NOMO-1 (cell line): ENCODE results near the gene RPL11.
"Not testable (repeated sequence)": the region's sequence is repeated elsewhere in the genome, so short reads cannot be mapped to it uniquely, and the experiment has no call there.

Source experiments
- DNase-seq, 2 experiments: peaks; one replicate each; lab custom pipeline; 2025; ENCODE audit not compliant: unreplicated experiment in 2 of 2; lab: John Stamatoyannopoulos, UW

The RPL11 gene

DNA sequence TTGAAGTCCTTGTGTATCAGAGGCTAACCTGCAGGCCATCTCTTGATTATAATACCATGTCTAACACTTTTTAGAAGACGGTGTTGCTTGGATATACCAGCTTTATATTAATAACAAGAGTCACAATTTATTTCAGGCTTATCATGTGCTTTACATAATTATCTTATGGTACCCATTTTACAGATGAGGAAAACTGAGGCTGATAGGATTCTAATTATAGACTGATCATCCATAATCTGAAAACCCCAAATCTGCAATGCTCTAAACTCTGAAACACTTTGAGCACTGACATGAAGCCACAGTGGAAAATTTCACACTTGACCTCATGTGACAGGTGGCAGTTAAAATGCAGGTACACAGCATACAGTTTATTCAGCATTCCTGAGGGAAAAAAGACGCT, 7.2 kb upstream of the RPL11 start:
- DNase-seq: no peak

DNA sequence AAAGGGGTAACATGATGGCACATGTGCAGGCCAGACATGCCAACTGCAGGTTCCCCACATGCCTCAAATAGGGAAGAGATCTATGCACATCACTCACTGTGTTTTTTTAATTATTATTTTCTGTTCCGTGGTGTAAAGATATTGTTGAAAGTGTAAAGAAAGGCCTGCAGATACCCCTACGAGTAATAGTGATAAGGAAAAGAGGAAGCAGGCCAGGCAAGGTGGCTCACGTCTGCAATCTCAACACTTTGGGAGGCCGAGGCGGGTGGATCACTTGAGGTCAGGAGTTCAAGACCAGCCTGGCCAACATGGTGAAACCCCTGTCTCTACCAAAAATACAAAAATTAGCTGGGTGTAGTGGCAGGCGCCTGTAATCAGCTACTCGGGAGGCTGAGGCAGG, 6.4 kb upstream of the RPL11 start:
- not testable (repeated sequence) for DNase-seq

DNA sequence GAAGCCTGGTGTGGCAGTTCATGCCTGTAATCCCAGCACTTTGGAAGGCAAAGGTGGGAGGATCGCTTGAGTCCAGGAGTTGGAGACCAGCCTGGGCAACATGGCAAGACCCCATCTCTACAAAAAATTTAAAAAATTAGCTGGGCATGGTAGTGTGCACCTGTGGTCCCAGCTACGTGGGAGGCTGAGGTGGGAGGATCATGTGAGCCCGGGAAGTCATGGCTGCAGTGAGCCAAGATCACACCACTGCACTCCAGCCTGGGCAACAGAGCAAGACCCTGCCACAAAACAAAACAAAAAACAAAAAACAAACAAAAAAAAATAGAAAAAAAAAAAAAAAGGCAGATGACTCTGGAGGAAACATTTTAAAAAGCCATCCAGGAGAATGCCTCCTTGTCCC, 3.9 kb upstream of the RPL11 start:
- not testable (repeated sequence) for DNase-seq

DNA sequence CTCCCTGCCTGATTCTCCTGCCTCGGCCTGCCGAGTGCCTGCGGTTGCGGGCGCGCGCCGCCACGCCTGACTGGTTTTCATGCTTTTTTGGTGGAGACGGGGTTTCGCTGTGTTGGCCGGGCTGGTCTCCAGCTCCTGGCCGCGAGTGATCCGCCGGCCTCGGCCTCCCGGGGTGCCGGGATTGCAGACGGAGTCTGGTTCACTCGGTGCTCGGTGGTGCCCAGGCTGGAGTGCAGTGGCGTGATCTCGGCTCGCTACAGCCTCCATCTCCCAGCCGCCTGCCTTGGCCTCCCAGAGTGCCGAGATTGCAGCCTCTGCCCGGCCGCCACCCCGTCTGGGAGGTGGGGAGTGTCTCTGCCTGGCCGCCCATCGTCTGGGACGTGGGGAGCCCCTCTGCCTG, 3.3 kb upstream of the RPL11 start:
- DNase-seq: not testable (repeated sequence)

DNA sequence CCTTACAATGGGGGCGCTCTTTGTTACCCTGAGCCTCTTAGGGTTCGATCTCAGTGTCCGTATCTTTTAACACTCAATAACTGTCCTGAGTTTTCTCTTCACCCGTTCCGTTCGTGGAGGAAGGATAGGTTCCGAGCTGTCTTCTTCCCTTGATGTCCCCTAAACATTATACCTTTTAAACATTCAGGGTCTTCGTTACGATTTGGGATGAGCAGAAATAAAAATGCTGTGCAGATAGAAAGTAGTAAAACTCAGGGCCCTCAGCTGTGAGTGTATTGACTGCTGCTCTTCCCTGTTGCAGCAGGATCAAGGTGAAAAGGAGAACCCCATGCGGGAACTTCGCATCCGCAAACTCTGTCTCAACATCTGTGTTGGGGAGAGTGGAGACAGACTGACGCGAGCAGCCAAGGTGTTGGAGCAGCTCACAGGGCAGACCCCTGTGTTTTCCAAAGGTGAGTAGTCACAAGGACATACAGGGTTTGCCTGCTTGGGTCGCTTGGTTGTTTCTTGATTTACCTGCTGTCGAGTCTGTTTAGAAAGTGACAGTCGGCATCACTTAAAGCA, 784 bp downstream of the RPL11 start:
- DNase-seq: peak in 1 of 2 experiments; percentile 17

DNA sequence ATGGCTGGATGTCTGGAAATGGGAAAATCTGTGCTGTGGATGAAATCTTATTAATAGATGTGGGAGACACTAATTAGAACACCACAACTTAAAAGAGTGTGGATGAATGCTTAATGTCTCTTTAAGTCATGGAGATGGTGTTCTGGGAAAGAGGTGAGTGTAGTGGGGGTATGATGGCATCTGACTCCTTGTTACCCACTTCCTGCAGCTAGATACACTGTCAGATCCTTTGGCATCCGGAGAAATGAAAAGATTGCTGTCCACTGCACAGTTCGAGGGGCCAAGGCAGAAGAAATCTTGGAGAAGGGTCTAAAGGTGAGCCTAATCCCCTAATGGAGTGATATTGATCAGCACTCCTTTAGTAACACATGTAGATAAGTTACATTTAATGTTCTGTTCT, 2.0 kb downstream of the RPL11 start:
- DNase-seq: no peak

DNA sequence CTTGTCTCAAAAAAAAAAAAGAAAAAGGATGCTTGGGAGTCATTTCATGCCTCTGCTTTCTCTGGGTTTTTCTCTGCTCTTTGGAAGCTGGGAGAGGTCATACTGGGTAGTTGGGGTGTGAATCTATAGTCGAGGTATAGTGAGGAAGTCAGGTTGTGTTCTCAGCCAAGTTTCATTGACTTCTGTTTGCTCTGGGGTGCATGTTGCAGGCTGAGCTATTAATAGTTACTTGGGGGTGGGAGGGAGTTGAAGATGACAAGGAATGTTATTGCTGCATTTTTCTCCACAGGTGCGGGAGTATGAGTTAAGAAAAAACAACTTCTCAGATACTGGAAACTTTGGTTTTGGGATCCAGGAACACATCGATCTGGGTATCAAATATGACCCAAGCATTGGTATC, 2.8 kb downstream of the RPL11 start:
- no peak for DNase-seq

DNA sequence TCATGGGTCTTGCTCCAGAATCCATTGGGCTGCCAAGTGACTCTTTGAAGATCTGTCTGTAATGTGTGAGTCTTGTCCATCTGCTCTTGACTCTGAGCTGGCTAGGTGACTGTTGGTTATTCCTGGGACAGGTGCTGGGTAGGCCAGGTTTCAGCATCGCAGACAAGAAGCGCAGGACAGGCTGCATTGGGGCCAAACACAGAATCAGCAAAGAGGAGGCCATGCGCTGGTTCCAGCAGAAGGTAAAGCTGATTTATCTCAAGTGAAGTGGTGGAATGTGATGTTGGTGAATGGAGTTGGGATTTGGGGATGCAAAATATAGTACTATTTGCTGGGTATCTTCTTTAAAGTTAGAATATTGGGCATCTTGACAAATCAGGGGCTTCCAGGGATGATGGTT, 4.1 kb downstream of the RPL11 start:
- no peak for DNase-seq

DNA sequence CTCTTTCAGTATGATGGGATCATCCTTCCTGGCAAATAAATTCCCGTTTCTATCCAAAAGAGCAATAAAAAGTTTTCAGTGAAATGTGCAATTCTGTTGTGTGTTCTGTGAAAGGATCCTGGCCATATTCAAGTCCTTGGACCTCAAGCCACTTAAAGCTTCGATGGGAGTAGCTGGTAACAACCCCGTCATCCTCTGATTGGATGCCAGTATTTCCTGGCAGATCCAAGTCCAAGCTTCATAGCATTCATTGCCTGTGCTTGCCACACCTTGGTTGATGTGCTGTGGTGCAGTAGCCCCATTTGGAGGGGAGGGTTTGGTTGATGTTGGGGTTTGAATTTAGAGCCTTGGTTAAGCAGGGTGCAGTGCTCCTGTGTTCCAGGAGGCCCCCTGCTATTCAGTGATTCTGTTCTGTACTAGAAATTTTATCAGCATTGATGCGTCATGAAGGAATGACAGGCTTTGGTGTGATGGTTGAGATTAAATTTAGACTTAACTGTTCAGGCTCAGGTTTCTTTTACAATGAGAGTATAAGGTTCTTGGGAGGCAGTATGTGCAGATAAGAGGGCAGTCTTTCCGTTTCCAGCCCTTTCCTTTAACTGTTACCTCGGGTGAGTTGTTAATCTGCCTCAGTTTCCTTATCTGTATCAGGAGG, 4.9 kb downstream of the RPL11 start:
- no peak for DNase-seq

DNA sequence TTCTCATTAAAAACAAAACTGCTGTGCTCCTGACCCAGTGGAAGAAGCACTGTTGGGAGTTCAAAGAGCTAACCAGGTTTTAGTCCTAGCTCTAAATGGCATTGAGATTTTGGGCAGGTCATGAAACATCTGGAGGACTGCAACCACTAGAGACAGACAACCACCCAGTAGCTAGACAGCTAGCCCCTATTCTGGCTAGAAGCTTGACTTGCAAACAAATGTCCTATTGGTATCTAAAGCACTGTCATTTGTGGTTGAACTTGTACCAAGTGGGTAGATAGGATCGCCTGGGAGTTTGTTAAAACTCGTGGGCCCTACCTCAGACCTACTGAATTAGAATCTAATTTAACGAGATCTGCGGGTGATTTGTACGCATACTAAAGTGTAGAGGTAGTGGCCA, 6.9 kb downstream of the RPL11 start:
- no peak for DNase-seq

DNA sequence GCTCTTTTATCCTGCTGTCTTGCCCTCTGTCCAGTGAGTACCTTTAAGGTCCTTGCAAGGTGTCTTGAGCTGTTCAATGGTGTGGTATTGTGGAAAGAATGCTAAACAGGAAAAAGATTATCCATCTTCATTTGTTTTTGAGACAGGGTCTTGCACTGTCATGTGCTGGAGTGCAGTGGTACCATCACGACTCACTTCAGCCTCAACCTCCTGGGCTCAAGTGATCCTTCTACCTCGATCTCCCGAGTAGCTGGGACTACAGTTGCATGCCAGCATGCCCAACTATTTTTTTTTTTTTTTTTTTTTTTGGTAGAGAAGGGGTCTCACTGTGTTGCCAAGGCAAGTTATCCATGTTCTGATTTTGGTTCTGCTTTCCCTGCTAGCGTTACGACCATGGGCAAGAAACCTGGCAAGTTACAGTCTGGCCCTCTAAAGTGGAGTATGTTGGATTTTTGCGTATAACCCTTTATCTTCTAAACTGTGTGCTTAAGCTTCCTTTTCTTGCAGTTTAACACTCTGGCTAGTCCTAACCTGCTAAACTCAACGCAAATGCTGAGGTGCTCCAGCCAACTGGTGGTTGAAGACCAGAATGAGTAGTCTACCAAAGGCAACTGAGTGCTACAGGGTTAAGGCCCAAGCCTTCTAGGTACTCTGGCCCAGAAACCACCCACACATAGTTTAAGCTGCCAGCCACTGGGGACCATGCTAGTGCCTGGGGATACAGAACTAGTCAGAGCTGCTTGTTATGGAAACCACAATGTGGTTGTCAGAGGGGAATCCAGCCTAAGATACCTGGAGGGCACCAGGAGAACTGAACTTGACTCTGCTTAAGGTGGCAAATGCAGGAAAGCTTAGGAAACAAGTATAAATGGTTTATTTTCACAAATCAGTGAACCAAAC, 7.9 kb downstream of the RPL11 start:
- no peak for DNase-seq

DNA sequence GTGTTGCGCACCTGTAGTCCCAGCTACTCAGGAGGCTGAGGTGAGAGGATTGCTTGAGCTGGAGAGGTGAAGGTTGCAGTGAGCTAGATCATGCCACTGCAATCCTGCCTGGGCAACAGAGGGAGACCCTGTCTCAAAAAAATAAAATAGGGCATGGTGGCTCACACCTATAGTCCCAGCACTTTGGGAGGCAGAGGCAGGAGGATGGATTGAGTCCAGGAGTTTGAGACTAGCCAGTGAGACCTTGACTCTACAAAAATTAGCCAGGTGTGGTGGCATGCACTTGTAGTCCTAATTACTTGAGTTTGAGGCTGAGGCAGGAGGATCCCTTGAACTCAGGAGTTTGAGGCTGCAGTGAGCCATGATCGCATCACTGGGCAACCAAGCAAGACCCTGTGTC, 9.7 kb downstream of the RPL11 start:
- no peak for DNase-seq

DNA sequence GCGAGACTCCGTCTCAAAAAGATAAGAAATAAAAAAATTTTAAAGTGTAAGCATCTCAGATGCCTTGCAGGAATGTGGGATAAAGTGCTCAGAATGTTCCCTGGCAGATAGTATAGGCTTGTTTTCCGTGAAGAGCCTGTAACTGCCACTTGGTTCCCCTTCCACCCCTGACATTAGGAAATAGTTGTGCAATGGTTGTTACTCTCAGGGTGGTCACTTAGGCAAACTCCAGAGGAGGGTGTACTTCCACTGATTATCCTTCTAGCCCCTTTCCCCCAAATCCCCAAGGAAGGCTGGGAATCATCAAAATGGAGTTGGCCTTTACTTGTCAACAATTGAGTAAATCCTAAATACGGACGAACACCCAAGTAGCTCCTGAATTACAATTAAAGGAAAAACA, 10.4 kb downstream of the RPL11 start:
- DNase-seq: no peak

DNA sequence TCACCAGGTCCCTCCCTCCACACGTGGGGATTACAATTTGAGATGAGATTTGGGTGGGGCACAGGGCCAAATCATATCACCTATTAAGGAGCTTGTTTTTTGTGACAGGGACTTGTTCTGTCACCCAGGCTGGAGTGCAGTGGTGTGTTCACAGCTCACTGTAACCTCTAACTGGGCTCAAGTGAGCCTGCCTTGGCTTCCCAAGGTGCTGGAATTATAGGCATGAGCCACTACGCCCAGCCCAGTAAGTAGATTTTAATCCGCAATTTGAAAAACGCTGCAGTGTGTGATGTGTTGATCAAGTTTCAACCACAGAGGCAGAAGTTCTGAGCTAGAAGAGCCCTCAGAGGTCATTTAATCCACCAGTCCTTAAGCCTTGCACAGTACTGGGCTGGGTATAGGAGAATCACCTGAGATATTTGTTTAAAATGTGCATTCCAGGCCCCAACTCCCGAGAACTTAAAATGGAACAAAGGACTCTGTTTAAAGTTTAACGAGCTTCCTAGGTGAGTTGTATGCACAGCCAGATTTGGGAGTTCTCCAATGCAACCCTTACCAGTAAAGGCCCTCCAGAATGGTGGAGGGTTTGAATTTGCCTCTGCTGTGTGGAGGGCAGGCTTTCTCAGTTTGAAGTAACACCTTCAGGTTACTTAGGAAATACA, 13.4 kb downstream of the RPL11 start:
- DNase-seq: no peak

DNA sequence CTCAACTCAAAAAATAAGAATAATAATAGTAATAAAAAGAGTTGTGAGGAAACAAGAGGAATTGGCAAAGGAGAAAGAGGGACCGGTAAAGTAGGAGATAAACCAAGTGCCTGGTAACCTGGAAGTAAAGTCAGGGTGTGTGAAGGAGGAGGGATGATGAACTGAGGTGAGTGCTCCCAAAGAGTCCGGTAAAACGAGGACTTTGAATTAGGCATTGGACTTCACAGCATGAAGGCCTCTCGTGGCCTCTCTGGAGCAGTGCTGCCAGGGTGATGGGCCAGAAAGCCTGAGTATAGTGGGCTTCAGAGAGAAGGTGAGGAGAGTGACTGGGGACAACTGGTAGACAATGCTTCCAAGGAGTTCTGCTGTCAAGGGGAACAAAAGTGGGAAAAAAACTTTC, 17.6 kb downstream of the RPL11 start:
- no peak for DNase-seq

DNA sequence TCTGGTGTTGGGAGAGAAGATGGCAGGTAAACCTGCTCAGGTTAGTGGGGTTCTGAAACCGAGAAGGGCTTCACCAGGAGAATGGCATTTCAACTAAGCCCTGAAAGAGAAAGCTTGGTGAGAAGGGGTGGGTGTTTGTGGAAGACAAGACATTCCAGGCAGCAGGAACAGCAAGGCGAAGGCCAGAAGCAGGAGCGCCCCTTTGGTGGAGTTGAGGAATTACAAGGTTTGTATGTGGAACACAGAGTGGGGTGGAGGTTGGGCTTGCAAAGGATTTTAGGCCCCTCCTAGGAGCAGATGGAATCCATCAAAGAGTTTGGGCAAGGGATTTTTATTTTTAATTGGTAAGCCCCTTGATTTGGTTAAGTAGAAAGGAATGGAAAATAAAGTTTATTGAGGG, 26.9 kb downstream of the RPL11 start:
- DNase-seq: no peak

DNA sequence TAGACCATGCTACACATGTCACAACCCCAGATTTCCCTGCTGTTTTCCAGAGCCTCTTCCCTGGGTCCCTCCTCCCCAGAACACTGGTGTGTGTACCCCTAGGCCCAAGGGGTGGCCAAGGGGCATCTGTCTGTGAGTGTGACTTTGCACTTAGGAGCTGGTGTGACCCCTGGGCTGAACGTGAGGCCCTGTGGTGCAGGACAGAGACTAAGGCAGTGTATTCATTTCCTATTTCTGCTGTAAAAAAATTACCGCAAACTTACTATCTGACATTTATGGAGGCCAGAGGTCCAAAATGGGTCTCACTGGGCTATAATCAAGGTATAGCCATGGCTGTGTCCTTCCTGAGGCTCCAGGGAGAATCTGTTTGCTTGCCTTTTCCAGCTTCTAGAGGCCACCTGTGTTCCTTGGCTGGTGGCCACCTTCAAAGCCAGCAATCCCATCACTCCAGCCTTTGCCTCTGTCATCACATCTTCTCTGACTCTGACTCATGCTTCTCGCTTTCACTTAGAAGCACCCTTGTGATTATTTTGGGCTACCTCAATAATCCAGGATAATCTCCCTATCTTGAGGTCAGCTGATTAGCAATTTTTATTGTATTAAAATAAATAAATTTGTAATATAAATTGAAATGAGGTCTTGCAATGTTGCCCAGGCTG, 27.7 kb downstream of the RPL11 start:
- DNase-seq: no peak

DNA sequence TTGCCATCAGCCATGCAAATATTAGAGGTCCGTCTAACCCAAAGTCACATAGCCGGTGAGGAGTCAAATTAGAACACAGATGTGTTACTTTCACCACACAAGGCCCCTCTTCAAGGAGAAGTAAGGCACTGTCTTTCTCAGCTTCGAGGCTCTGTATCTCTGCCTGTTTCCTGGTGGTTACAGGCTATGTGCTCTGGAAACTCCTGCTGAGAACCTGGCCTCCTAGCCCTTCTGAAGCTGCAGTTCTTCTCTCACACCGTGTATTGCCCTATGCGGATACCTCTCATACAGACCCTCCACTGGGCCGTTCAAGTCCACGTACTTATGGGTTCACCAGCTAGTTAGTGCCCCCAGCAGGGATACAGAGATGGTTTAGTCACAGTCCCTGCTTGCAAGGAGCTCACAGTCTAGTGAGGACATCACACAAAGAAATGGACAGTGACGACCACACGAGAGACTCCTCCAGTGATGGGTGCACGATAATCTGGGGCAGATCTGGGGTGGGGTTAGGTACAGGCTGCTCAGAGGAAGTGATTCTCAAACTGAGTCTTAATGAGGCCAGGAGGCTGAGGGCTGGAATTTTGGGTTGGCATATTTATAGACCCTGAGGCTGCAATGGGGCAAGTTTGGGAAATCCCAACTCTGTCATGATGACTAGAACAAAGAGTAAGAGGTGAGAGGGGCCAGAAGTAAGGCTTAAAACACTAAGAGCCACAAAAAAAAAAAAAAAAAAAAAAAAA, 28.8 kb downstream of the RPL11 start:
- no peak for DNase-seq

DNA sequence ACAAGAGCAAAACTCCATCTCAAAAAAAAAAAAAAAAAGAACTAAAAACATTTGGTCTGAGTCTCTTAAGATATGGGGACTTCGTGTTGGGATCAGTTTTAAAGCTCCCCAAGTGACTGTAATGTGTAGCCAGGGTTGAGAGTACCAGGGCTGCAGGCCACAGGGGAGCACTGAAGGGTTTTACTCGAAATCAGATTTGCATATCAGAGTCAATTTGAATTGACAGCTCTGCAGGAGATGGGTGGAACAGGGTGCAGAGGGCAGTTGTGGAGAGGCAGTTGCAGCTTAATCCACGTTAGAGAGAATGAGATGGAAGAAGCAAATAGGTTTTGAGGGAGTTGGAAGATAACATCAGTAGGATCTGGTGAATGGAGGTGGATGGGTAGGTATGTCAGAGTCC, 31.0 kb downstream of the RPL11 start:
- no peak for DNase-seq

DNA sequence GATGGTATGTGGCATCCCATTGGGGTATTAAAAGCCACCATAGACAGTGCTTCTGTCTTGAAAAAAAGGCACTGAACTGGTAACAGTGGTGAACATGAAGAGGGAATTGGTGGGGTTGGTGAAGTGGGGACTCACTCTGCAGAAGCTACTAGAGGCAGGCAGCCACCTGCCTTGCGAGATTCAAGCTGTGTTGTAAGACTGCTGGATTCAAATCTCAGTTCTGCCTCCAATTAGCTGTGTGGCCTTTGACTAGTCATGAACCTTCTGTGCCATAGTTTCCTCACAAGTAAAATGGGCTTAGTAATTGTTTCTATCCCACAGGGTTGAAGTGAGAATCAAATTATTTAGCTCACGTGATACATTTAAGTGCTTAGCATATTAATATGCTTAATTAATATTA, 35.1 kb downstream of the RPL11 start:
- no peak for DNase-seq
